ENCODE results near the gene ABCD3.

- TF ChIP-seq NFE2L2 (IDR thresholded peaks at IDR 0.05; ENCODE audit: low read depth, low read length) (no peak), CTCF (conservative IDR thresholded peaks at IDR 0.05; ENCODE audit: low read depth, low read length) (no peak), POLR2A (IDR thresholded peaks at IDR 0.05; ENCODE audit: low read depth, low read length) (no peak; the same call in 1 of the 2 replicates), MAZ (IDR thresholded peaks at IDR 0.05; ENCODE audit: borderline replicate concordance, low read depth, low read length) (no peak), BHLHE40 (IDR thresholded peaks at IDR 0.05; ENCODE audit: low read depth, low read length) (no peak), MXI1 (IDR thresholded peaks at IDR 0.05; ENCODE audit: borderline replicate concordance, low read depth, low read length) (no peak), USF2 (IDR thresholded peaks at IDR 0.05; ENCODE audit: low read depth, low read length) (no peak)
- TF ChIP-seq, protein P1, sequence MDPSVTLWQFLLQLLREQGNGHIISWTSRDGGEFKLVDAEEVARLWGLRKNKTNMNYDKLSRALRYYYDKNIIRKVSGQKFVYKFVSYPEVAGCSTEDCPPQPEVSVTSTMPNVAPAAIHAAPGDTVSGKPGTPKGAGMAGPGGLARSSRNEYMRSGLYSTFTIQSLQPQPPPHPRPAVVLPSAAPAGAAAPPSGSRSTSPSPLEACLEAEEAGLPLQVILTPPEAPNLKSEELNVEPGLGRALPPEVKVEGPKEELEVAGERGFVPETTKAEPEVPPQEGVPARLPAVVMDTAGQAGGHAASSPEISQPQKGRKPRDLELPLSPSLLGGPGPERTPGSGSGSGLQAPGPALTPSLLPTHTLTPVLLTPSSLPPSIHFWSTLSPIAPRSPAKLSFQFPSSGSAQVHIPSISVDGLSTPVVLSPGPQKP (IDR thresholded peaks at IDR 0.05; ENCODE audit: borderline replicate concordance, low read depth, low read length) = no peak
Measured at GRCh38 chr1:94532077-94532476, 113.9 kb downstream of the ABCD3 start.
